ENCODE results near the gene MMP23B.

MMP23B gene

DNA sequence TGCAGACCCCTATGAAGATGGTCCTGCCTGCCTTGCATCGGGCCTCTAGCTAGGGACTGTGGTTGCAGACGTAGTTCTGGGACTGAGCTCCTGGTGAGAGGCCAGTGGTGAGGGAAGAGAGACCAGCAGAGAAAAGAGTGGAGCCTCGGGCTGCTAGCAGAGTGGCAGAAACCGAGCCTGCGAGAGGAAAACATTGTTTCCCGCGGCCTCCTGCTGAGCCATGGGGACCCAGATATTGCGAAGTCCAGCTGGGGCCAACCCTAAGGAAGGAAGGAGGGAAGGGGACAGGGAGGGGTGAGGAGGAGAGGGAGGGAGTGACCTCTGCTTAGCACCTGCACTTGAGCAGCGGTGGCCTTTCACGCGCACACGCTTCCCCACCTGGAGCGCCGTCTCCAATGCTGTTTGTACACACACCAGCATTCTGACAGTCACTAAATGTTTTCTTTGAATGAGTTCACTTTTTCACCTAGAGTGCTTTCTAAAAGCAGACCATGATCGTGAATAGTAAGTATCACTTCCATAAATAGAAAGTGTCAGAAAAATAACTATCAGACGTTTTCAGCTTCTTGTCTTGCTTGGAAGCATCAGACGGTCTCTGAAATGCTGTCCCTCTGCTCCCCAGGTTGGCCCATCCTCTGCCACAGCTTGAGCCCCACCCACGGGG, 29.5 kb upstream of the MMP23B start:
- DNase-seq (ENCODE audit: insufficient read length, low spot score) (no peak), FAIRE-seq (no peak)

DNA sequence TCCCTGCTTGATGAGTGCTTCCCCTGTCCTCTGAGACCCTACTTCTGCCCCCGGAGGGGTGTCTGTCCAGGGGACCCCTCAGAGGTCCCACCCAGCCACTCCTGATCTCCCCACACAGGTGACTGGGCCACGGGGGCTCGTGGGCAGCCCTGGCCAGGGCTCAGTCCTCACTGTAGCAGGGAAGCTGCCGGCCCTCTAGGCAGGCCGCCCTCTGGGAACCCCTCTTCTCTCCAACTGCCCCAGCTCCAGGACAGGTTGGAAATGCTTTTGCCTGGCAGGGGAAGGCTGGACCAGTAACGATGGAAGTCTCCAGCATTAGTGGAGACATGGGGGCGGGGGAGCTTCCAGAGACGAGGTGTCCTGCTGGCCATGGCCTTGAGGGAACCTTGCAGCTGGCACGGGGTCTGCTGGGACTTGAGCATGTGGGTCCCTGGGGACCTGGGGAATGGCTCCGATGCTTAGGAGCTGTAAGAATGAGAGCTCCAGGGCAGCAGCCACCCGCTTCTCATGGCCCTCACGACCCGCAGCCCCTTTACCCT, 28.9 kb upstream of the MMP23B start:
- DNase-seq (ENCODE audit: insufficient read length, low spot score) (no peak), FAIRE-seq (no peak)

DNA sequence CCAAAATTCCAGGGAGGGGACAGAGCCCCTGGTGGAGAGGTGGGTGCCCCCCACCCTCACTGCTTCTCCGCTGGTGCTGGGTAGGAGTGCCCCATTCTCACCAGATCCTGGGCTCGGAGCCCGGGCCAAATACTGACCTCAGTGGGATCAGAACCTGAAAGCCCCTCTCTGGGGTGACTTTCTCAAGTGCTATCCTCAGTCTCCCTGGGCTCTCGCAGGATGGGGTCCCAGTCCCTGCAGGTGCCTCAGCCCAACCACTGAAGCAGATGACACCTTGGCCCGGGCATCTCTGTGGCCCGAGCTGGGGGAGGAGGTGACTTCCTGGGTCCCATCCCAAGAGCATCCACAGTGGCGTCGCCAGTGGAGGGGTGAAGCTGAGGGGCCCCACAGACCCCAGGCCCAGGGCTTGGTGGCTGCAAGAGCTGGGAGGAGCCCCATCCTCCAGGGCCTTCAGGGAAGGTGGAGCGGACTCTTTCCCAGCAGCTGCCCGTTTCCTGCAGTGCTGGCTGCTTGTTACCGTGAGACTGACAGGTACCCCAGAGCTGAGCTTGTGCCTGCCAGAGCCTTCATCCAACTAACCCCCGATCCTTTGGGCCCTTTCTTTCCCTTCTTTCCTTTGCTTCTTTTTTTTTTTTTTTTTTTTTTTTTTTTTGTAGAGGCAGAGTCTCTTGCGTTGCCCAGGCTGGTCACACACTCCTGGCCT, 28.2 kb upstream of the MMP23B start:
- DNase-seq (ENCODE audit: insufficient read length, low spot score) (no peak), FAIRE-seq (no peak)

DNA sequence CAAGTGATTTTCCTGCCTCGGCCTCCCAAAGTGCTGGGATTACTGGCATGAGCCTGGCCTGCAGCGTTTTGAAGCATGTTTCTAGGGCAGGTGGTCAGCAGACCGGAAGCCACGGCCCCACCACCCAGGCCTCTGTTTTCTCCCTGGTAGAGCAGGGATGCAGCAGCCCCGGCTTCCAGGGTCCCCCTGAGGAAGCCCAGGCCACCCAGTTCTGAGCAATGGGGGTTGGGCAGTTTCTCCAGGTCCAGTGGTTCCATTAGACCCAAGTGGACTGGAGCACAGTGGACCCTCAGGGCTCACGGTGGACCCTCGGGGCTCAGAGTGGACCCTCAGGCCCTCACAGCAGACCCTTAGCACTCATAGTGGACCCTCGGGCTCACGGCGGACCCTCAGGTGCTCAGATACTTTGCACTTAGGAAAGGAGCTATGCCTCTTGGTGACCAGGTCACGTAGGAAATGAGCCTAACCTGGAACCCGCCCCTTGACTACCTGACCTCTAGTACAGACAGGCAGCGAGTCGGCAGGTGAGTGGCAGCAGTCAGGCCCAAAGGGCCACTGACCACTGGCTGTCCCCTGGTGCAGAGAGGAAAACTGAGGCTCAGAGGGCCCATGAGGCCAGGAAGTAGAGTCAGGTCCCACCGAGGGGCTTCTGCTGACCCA, 27.5 kb upstream of the MMP23B start:
- DNase-seq (ENCODE audit: insufficient read length, low spot score) (no peak), FAIRE-seq (no peak)

DNA sequence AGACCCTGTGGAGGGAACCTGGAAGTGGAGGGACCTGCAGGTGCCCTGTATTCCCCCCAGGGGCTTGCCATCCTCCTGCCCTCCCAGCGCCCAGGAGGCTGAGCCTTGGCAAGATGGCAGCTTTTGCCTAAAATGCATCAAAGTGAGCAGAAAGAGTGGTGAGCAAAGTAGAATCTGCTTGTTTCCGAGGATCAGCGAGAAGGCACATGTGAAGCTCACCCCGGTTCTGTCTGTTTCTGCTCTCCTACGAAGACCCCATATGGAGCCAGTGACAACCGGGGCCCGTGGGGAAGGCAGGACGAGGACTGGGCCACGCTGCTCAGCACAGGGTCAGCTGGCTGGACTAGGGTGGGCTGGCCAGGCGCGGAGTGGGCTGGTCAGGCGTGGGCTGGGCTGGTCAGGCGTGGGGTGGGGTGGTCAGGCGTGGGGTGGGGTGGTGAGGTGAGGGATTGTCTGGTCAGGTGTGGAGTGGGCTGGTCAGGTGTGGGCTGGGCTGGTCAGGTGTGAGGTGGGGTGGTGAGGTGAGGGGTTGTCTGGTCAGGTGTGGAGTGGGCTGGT, 26.9 kb upstream of the MMP23B start:
- FAIRE-seq, result no peak

DNA sequence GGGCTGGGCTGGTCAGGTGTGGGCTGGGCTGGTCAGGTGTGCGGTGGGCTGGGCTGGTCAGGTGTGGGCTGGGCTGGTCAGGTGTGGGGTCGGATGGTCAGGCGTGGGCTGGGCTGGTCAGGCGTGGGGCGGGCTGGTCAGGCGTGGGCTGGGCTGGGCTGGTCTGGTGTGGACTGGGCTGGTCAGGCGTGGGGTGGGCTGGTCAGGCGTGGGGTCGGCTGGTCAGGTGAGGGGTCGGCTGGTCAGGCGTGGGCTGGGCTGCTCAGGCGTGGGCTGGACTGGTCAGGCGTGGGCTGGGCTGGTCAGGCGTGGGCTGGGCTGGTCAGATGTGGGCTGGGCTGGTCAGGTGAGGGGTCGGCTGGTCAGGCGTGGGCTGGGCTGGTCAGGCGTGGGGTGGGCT, 26.2 kb upstream of the MMP23B start:
- DNase-seq (ENCODE audit: insufficient read length, low spot score) (no peak), FAIRE-seq (peak; percentile 42)

More for the DNA sequence above, 26.9 kb upstream of the MMP23B start:
- DNase-seq (ENCODE audit: insufficient read length, low spot score), result no peak

DNA sequence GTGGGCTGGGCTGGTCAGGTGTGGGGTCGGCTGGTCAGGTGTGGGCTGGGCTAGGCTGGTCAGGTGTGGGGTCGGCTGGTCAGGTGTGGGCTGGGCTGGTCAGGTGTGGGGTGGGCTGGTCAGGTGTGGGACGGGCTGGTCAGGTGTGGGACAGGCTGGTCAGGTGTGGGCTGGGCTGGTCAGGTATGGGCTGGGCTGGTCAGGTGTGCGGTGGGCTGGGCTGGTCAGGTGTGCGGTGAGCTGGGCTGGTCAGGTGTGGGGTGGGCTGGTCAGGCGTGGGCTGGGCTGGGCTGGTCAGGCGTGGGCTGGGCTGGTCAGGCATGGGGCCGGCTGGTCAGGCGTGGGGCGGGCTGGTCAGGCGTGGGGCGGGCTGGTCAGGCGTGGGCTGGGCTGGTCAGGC, 25.7 kb upstream of the MMP23B start:
- FAIRE-seq (no peak), DNase-seq (ENCODE audit: insufficient read length, low spot score) (no peak)

DNA sequence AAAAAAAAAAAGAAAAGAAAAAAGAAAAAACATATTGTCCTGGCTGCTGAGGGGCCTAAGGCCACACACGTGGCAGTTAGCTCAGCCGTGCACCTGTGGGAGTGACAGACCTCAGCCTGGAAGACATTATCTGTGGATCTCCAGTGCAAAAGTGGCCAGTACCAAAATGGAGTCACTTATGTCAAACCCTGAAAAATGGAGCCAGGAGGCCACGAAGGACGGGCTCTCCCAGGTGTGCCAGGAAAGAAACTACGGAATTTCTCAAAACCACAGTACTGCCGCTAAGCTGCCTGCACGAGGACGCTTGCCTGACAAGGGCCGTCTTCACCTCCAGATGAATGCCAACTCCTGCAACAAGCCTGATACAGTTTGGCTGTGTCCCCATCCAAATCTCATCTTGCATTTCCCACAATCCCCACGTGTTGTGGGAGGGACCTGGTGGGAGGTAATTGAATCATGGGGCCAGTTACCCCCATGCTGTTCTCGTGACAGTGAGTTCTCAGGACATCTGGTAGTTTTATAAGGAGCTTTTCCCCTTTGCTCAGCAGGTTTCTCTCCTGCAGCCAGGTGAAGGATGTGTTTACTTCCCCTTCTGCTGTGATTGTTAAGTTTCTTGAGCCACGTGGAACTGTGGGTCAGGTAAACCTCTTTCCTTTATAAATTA, 22.0 kb upstream of the MMP23B start:
- no peak for FAIRE-seq
- DNase-seq (ENCODE audit: insufficient read length, low spot score), result no peak

DNA sequence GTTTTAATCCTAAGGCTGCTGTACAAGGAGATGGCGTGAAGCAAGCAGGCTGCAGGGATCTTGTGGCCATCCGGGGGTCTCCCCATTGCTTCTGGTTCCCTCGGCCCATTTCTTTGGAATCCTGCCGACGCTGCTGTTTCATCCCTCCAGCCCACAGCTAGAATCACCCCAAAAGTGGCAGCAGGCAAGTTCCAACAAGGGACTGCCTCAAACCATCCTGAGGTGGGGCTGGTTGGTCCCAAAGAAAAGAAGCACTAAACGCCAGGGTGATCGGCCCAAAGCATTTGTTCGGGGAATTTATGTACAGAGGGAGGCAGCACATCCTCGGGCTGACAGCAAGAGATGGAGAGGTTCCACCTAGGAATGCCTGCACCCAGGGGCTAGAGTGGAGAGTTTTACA, 21.2 kb upstream of the MMP23B start:
- DNase-seq (ENCODE audit: insufficient read length, low spot score), result no peak
- FAIRE-seq, result no peak

DNA sequence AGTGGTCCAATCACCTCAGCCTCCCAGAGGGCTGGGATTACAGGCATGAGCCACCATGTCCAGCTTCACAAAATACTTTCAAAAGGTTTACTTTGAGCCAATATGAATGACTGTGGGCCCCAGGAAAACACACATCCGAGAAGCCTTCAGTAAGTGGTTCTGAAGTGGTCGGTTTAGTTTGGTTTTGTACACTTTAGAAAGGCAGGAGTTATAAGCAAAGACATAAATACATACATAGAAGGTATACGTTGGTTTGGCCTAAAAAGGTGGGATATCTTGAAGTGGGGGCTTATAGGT, 19.9 kb upstream of the MMP23B start:
- no peak for FAIRE-seq
- DNase-seq (ENCODE audit: insufficient read length, low spot score), result no peak

DNA sequence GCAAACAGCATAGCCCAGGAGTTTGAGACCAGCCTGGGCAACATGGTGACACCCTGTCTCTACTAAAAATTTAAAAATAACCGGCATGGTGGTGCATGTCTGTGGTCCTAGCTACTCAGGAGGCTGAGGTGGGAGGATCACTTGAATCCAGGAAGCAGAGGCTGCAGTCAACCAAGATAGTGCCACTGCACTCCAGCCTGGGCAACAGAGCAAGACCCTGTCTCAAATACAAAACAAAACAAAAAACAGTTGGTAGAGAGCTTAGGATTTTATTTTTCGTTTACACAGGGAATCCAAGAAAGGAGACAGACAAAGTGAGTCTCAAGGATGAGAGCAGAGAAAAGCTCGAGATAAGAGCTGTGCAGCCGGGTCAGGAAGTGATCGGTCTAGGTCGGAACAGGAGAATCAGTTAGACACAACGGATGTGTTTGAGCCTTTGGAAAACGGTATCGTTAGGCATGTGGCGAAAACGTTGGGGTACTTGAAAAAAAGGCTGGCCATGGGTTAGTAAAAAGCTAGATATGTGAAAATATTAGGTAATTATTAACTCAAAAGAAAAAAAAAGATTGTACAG, 18.4 kb upstream of the MMP23B start:
- DNase-seq (ENCODE audit: insufficient read length, low spot score) (no peak), FAIRE-seq (no peak)

DNA sequence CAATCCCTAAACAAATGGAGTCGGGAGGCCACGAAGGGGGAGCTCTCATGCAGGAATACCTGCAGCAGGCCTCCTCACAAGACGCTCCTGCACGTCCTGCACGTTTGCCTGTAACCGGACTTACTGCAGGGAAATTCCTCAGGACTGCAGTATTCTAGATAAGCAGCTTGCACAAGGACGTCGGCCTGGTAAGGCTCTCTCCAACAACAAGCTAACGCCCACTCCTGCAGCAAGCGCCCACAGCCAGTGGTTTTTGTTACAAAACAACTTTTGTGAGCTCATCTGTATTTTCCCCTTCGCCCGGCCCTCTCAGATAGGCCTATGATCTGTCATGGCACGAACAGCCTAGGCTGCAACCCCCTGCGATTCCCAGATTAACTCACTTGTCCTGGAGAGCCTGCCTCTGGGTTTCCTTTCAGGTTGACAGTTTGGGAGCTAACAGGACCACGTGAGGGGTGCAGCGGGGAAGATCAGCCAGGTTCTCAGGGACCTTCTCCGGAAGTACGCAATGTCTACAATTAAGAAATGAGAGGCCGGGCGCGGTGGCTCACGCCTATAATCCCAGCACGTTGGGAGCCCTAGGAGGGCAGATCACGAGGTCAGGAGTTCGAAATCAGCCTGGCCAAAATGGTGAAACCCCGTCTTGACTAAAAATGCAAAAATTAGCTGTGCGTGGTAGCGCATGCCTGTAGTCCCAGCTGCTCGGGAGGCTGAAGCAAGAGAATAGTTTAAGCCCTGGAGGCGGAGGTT, 17.6 kb upstream of the MMP23B start:
- DNase-seq (ENCODE audit: insufficient read length, low spot score) (no peak), FAIRE-seq (no peak)

DNA sequence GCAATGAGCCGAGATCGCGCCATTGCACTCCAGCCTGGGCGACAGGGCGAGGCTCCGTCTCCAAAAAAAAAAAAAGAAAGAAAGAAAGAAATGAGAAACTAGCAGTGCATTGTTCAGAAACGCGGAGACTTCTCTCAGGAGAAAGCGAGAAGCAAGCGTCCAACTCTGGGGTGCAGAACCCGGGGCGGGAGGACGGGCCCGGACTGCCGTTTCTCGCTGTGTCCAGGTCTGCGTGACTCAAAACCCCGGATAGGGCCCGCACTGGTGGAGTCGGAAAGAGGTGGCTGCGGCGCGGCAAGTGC, 17.1 kb upstream of the MMP23B start:
- DNase-seq (ENCODE audit: insufficient read length, low spot score) (no peak), FAIRE-seq (no peak)

DNA sequence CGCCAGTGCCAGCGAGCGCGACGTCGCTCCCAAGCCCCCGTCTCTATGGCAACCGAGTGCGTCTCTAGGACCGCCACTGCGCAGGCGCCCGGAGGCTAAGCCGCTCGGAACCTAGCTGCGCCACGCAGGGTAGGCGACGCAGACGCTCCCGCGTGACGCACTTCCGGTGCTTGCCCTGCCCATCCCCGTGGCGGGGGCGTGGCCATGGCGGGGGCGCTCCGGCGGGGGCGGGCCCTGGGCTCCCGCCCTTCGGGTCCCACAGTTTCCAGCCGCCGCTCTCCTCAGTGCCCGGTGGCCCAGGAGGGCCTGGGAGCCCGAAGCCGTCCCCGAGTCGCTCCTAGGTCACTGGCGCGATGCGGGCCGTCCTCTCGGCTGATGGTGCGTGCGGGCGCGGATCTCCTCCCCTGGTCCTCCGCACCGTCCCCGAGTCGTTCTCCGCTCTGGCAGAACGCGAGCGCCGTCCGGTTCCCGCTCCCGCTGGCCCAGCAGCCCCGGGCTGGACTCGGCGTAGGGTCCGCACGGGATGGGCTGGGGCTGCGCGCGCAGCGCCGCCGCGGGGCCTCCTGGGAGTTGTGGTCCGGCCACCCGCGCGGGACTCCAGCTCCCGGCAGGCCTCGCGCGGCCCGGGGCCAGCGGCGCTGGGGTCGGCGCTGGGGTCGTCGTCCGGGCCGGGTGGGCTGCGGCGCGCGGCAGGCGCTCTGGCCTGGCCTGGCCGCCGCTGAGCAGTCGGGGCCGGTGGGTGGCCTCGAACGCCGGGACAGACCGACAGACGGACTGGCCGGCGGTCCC, 16.5 kb upstream of the MMP23B start, which contains the start of gene MIB2:
Gene MIB2, plus strand, starts transcription at position 245 of the 789 bp plus-strand sequence. CDS start 7,953 bp downstream, outside the sequence.
- FAIRE-seq (peak; percentile 98), DNase-seq (ENCODE audit: insufficient read length, low spot score) (peak; percentile 98)

DNA sequence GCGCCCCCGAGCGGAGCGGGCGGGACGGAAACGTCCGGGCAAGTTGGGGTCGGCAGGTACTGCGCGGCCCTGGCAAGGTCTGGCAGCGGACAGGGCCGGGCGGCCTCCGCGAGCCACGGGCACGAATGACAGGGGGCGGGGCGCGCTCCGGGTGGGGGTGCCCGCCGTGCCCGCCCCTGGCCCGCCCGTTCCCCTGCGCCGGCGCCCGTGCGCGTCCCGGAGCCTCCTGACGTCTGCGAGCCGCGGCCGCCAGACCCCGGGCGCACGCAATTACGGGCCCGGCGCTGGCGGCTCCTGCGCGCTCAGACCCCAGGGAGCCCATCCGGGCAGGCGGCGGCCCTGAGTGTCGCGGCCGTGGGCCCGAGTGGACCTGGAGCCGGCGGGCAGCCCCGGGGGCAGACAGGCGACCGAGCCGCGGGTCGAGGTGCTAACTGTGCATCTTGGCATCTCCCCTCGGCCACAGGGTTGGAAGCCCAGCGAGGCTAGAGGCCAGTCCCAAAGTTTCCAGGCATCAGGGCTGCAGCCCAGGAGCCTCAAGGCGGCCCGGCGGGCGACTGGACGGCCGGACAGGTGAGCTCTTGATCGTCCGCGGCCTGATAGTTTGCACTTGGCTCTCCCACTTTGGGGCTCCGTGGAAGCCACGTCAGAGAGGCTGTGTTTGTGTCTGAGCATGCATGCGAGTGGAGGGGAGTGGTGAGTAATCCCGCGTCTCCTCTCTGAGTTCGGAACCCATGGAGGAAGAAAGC, 15.8 kb upstream of the MMP23B start:
- FAIRE-seq, result no peak

DNA sequence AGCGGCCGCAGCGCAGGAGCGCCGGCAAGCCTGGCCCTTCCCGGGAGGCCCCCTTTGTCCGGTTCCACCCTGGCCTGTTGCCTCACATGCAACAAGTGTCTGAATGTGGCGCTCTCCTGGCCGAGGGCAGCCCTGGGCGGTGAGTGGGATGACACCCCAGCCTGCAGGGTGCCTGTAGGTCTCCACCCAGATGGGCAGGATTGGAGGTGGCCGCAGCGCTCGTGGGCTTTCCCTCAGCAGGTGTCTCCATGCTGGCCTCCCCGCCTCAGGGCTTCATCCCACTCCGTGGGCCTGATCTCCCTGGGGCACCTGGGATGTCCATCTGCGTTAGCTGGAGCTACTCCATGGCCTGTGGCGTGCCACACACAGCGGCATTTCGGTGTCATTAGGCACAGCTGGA, 15.1 kb upstream of the MMP23B start:
- no peak for DNase-seq (ENCODE audit: insufficient read length, low spot score)
- FAIRE-seq, result no peak

More for the DNA sequence above, 15.8 kb upstream of the MMP23B start:
- no peak for DNase-seq (ENCODE audit: insufficient read length, low spot score)

DNA sequence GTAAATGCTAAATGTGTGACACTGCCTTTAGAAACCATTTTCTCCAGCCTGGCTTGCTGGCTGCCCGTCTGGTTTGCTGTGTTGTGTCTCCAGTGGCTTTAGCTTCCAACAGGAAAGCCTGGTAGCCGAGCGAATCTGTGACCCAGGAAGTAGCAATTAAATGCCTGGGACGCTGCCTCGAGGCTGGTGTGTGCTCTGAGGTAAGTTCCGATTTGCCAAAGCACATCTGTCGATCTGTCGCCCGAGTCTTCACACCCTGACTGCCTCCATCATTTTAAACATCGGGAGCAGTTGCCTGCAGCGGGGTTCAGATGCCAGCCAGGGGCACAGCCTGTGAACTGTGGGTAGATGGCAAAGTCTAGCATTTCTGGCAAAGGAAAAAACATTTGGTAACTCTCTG, 14.5 kb upstream of the MMP23B start:
- no peak for FAIRE-seq

DNA sequence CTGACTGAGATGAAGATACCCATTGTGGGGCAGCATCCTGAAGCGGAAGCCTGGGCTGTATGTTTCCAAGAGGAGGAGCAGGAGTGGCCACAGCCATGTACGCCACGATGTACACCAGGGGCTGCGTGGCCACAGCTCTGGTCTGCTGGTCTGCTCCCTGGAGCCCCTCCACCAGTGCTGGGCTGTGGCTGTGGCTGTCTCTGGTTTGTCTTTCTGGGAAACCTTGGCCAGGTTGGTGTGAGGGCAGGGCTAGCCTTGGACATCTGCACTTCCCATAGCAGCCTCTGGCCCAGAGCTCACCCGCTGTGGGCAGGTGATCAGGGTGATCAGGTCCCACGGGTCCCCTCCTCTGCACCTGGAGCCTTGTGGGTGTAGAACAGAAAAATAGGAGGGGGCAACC, 14.0 kb upstream of the MMP23B start:
- DNase-seq (ENCODE audit: insufficient read length, low spot score) (no peak), FAIRE-seq (no peak)

More for the DNA sequence above, 14.5 kb upstream of the MMP23B start:
- no peak for DNase-seq (ENCODE audit: insufficient read length, low spot score)
